Panc1 (cell line): ENCODE data around the gene SGIP1. TPM values are rescaled to one million over a fixed set of nuclear protein-coding genes. Genes with fewer than 3 reads are reported as not detected.

ENCODE experiments used
- ATAC-seq: fragments of 200-7000 bp; cut with Tn5 transposase; 2 replicates; pipeline ENCODE4 v1.9.1; 2020; ENCODE audit warnings: mild to moderate bottlenecking, moderate library complexity
- BruUV-seq: library from RNA; stranded (reverse); fragments of 400-500 nt; replicated peaks from 2 replicates; lab custom pipeline; 2021; lab: Mats Ljungman, UMichigan
- CTCF ChIA-PET: fragments of 300-600 bp; sonication (Branson Sonifier 250); formaldehyde crosslinking; loops from one replicate; lab custom pipeline; 2022; ENCODE audit warnings: antibody characterized with exemption; lab: Charles Lee
- POLR2A ChIA-PET: fragments of 300-600 bp; sonication (Branson Sonifier 250); formaldehyde crosslinking; loops from one replicate; lab custom pipeline; 2022; ENCODE audit warnings: antibody characterized with exemption; lab: Charles Lee
- DNase-seq: peaks from one replicate; pipeline ENCODE4 v3.0.0-alpha.2; 2010; ENCODE audit warnings: low read depth, low spot score
- H3K27ac ChIP-seq: 2 replicates; pipeline ENCODE4 v1.5.1; 2011; ENCODE audit warnings: mild to moderate bottlenecking, low read length, inconsistent platforms
- H3K27me3 ChIP-seq: fragments of 200-500 bp; sonication (Bioruptor generic); 2 replicates; pipeline ENCODE4 v1.6.0; 2014; ENCODE audit warnings: low read length, inconsistent platforms; ENCODE audit not compliant: control insufficient read depth, insufficient read depth
- H3K36me3 ChIP-seq: fragments of 200-500 bp; sonication (Bioruptor generic); 2 replicates; pipeline ENCODE4 v1.5.1; 2014; ENCODE audit warnings: inconsistent platforms, mild to moderate bottlenecking, low read length, moderate library complexity; ENCODE audit not compliant: control insufficient read depth, insufficient read depth
- H3K4me1 ChIP-seq: 2 replicates; pipeline ENCODE4 v1.5.1; 2011; ENCODE audit warnings: inconsistent platforms, mild to moderate bottlenecking, low read length, moderate library complexity; ENCODE audit not compliant: control insufficient read depth, insufficient read depth
- H3K4me3 ChIP-seq, 2 experiments: 2 replicates each; pipeline ENCODE4 v1.5.1; 2011 to 2012; ENCODE audit warnings: low read depth in 2 of 2, low read length in 2 of 2, mild to moderate bottlenecking in 2 of 2, inconsistent platforms in 1 of 2, moderate library complexity in 1 of 2
- H3K9me3 ChIP-seq: fragments of 200-500 bp; sonication (Bioruptor generic); 2 replicates; pipeline ENCODE4 v1.5.1; 2014; ENCODE audit warnings: low read depth, mild to moderate bottlenecking, inconsistent platforms, low read length, moderate library complexity; ENCODE audit not compliant: control insufficient read depth, insufficient read depth
- CTCF ChIP-seq: fragments of 450-650 bp; IDR thresholded peaks from 2 replicates; pipeline ENCODE4 v1.5.1; 2017; ENCODE audit warnings: mild to moderate bottlenecking
- POLR2AphosphoS5 ChIP-seq: IDR thresholded peaks from 2 replicates; pipeline ENCODE4 v1.6.1; 2012; ENCODE audit warnings: mild to moderate bottlenecking, low read depth, low read length, moderate library complexity
- REST ChIP-seq, 2 experiments: IDR thresholded peaks; 2 replicates each; pipeline ENCODE4 v1.6.1; 2011 to 2012; ENCODE audit warnings: low read depth in 2 of 2, control low read depth in 1 of 2, low read length in 1 of 2, mild to moderate bottlenecking in 1 of 2, moderate library complexity in 1 of 2; ENCODE audit not compliant: insufficient read depth in 1 of 2
- SIN3A ChIP-seq: IDR thresholded peaks from 2 replicates; pipeline ENCODE4 v1.6.1; 2012; ENCODE audit warnings: low read depth, mild to moderate bottlenecking, low read length, moderate library complexity, borderline replicate concordance; ENCODE audit not compliant: insufficient read depth
- TCF7L2 ChIP-seq: IDR thresholded peaks from 2 replicates; pipeline ENCODE4 v1.6.1; 2011; ENCODE audit warnings: mild to moderate bottlenecking, low read depth, low read length, inconsistent platforms
- in situ Hi-C: cut with HindIII; loops from 2 replicates; pipeline ENCODE4 v1.10.0; 2016; ENCODE audit warnings: low sequenced_read_pairs, low pct_unique_long_range_greater_than_20kb
- intact Hi-C: fragments of 100-400 bp; cut with micrococcal nuclease; formaldehyde crosslinking; loops from one replicate; pipeline ENCODE4 v1.10.0; 2022; ENCODE audit not compliant: unreplicated experiment
- total RNA-seq: library from RNA; stranded (reverse); gene quantifications from one replicate; pipeline ENCODE4 v1.2.1, GENCODE V29; 2021; ENCODE audit not compliant: unreplicated experiment

Gene SGIP1
- total RNA-seq, 1 experiment from 2014 or later = 1.6 TPM

- in situ Hi-C loops (no loop called here), intact Hi-C loops (no loop called here)
- BruUV-seq = no TSS peak
- H3K36me3 ChIP-seq = no peaks in the 10 kb centered on the region
- no peak overlapping the region for H3K27ac ChIP-seq
- no peaks in the 10 kb centered on the region for H3K27me3 ChIP-seq
- ATAC-seq = no peak
- ChIA-PET CTCF (interaction anchor here (1.1 kb wide), 1 partner anchor 13 kb away, joined by 3 read pairs; no protein-coding TSS in a partner anchor), POLR2A (no interaction called here)
- TF ChIP-seq SIN3A (no peak), TCF7L2 (no peak), CTCF (no peak), POLR2AphosphoS5 (no peak), REST (IDR thresholded peaks at IDR 0.05; ENCODE audit: insufficient read depth in 1 of 2, low read depth in 2 of 2, low read length in 1 of 2) (no peak)
- no peak overlapping the region for H3K4me3 ChIP-seq
- no peak for DNase-seq
- H3K9me3 ChIP-seq = no peaks in the 10 kb centered on the region
- no peaks in the 10 kb centered on the region for H3K4me1 ChIP-seq
These were observed 43.9 kb upstream of the SGIP1 start for GRCh38 chr1:66489972-66490601.

GRCh38 chr1:66490816-66491215 lies 43.1 kb upstream of the SGIP1 start:
- DNase-seq (no peak), ATAC-seq (no peak)
- Histone ChIP-seq H3K4me3 (no peak overlapping the region), H3K27me3 (no peaks in the 10 kb centered on the region), H3K9me3 (no peaks in the 10 kb centered on the region), H3K36me3 (no peaks in the 10 kb centered on the region), H3K4me1 (no peaks in the 10 kb centered on the region), H3K27ac (no peak overlapping the region)
- ChIA-PET CTCF (interaction anchor here (1.1 kb wide), 1 partner anchor 13 kb away, joined by 3 read pairs; no protein-coding TSS in a partner anchor), POLR2A (no interaction called here)
- no peak for TF ChIP-seq REST (IDR thresholded peaks at IDR 0.05; ENCODE audit: insufficient read depth in 1 of 2, low read depth in 2 of 2, low read length in 1 of 2)
- no peak for TF ChIP-seq TCF7L2
- TF ChIP-seq CTCF = no peak
- no peak for TF ChIP-seq SIN3A
- TF ChIP-seq POLR2AphosphoS5 = no peak
- intact Hi-C loops (no loop called here), in situ Hi-C loops (no loop called here)
- no TSS peak for BruUV-seq
